SK-N-MC (cell line): ENCODE data around the gene AUTS2.

Experiments
- FOXP2 ChIP-seq: optimal IDR thresholded peaks from 2 replicates; pipeline ENCODE3; 2011; ENCODE audit warnings: mild to moderate bottlenecking, moderate library complexity; ENCODE audit not compliant: insufficient read depth; ENCODE audit errors: extremely low read length, control extremely low read depth
- POLR2AphosphoS5 ChIP-seq: IDR thresholded peaks from 2 replicates; pipeline ENCODE4 v1.6.1; 2012; ENCODE audit warnings: mild to moderate bottlenecking, low read depth, low read length, borderline replicate concordance

DNA sequence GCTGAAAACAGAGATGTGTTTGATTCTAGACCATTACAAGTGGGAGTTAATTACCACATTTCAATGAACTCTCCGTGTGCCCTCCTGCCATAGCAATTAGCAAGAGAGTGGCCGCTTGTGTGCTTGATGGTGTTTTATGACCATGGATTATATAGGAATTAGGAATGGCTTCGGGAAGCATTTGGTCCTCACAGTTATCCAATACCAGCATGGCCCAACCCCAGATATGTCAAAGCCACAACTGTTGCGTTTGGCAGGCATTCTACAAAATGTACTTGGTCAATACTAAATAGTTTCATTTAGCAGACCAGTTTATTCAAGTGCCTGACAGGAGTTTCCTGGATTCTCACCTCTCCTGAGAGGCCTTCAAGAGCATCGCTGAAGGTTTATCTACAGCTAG is 1024.7 kb downstream of the AUTS2 start:
- TF ChIP-seq POLR2AphosphoS5 (no peak), FOXP2 (no peak)
